Measurements from ENCODE around the gene CDK6.

Gene CDK6

DNA sequence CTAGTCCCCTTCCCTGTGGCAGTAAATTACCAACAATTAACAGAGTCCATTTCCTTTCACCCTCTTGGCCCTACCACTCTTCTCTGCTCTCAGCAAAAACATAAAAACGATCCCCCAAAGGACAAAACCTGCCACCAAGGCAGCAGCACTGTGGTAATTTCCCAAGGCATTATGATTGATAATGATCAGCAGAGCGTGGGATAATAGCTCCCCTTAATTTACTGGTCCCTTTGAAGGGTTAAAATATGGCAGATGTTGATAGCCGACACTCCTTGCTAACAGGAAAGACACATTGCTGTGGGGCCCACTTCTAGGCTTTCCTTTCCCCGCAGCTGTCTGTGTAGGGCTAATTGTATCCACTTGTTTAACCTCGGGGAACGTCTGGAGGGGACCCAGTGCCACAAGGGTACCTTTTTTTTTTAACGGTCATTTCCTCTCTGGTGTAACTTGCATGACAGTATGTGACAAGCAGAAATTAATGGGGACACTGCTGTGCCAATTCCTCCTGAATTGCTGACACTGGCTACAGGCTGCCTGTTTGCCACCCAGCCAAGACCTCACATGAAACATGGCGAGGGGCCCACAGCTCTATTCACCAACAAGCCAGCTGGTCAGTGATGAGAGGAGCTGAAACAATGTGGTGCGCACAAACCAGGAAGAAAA lies 81.3 kb downstream of the CDK6 start:
- peaks cover 11% of the 10 kb centered on the region for H3K36me3 ChIP-seq (ENCODE audit: insufficient read depth, low read length)
- H3K4me3 ChIP-seq (ENCODE audit: low read depth, low read length, poor library complexity, severe bottlenecking) = no peak overlapping the region
- H2AFZ ChIP-seq (ENCODE audit: low read length) = no peak overlapping the region
- H3K27me3 ChIP-seq (ENCODE audit: insufficient read depth, low read length) = no peaks in the 10 kb centered on the region
- H3K9me2 ChIP-seq (ENCODE audit: low read depth, low read length) = no peaks in the 10 kb centered on the region
- TF ChIP-seq, protein P1, sequence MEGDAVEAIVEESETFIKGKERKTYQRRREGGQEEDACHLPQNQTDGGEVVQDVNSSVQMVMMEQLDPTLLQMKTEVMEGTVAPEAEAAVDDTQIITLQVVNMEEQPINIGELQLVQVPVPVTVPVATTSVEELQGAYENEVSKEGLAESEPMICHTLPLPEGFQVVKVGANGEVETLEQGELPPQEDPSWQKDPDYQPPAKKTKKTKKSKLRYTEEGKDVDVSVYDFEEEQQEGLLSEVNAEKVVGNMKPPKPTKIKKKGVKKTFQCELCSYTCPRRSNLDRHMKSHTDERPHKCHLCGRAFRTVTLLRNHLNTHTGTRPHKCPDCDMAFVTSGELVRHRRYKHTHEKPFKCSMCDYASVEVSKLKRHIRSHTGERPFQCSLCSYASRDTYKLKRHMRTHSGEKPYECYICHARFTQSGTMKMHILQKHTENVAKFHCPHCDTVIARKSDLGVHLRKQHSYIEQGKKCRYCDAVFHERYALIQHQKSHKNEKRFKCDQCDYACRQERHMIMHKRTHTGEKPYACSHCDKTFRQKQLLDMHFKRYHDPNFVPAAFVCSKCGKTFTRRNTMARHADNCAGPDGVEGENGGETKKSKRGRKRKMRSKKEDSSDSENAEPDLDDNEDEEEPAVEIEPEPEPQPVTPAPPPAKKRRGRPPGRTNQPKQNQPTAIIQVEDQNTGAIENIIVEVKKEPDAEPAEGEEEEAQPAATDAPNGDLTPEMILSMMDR (IDR thresholded peaks at IDR 0.05; ENCODE audit: low read length) = no peak
- TF ChIP-seq EZH2 (IDR thresholded peaks at IDR 0.05; ENCODE audit: borderline replicate concordance, low read length) = no peak
- H3K4me1 ChIP-seq (ENCODE audit: insufficient read depth, low read length, severe bottlenecking) = no peaks in the 10 kb centered on the region
- H3K4me2 ChIP-seq (ENCODE audit: low read length) = no peak overlapping the region
- no peaks in the 10 kb centered on the region for H4K20me1 ChIP-seq (ENCODE audit: insufficient read depth, low read length)
- no peaks in the 10 kb centered on the region for H3K9me3 ChIP-seq (ENCODE audit: low read length)
- H3K9ac ChIP-seq (ENCODE audit: low read length) = no peak overlapping the region
- H3K79me2 ChIP-seq (ENCODE audit: insufficient read depth, low read length) = no peaks in the 10 kb centered on the region; the same call in 1 of the 2 replicates
- no peak overlapping the region for H3K27ac ChIP-seq (ENCODE audit: low read depth, low read length, poor library complexity, severe bottlenecking)
- H3F3A ChIP-seq (ENCODE audit: insufficient read depth, low read length) = no peaks in the 10 kb centered on the region

GRCh38 chr7:92753614-92754013 lies 82.8 kb downstream of the CDK6 start:
- Histone ChIP-seq H3K9me3 (ENCODE audit: low read length) (no peaks in the 10 kb centered on the region), H2AFZ (ENCODE audit: low read length) (no peak overlapping the region), H3K27me3 (ENCODE audit: insufficient read depth, low read length) (no peaks in the 10 kb centered on the region), H3K4me2 (ENCODE audit: low read length) (no peak overlapping the region), H3K4me1 (ENCODE audit: insufficient read depth, low read length, severe bottlenecking) (no peaks in the 10 kb centered on the region), H3K79me2 (ENCODE audit: insufficient read depth, low read length) (no peaks in the 10 kb centered on the region; the same call in 1 of the 2 replicates), H3K9ac (ENCODE audit: low read length) (no peak overlapping the region), H3K9me2 (ENCODE audit: low read depth, low read length) (no peaks in the 10 kb centered on the region), H4K20me1 (ENCODE audit: insufficient read depth, low read length) (no peaks in the 10 kb centered on the region), H3K36me3 (ENCODE audit: insufficient read depth, low read length) (peaks cover 6% of the 10 kb centered on the region), H3K4me3 (ENCODE audit: low read depth, low read length, poor library complexity, severe bottlenecking) (no peak overlapping the region), H3K27ac (ENCODE audit: low read depth, low read length, poor library complexity, severe bottlenecking) (no peak overlapping the region), H3F3A (ENCODE audit: insufficient read depth, low read length) (no peaks in the 10 kb centered on the region)
- no peak for TF ChIP-seq EZH2 (IDR thresholded peaks at IDR 0.05; ENCODE audit: borderline replicate concordance, low read length)
- TF ChIP-seq, protein P1 (IDR thresholded peaks at IDR 0.05; ENCODE audit: low read length) = no peak

DNA sequence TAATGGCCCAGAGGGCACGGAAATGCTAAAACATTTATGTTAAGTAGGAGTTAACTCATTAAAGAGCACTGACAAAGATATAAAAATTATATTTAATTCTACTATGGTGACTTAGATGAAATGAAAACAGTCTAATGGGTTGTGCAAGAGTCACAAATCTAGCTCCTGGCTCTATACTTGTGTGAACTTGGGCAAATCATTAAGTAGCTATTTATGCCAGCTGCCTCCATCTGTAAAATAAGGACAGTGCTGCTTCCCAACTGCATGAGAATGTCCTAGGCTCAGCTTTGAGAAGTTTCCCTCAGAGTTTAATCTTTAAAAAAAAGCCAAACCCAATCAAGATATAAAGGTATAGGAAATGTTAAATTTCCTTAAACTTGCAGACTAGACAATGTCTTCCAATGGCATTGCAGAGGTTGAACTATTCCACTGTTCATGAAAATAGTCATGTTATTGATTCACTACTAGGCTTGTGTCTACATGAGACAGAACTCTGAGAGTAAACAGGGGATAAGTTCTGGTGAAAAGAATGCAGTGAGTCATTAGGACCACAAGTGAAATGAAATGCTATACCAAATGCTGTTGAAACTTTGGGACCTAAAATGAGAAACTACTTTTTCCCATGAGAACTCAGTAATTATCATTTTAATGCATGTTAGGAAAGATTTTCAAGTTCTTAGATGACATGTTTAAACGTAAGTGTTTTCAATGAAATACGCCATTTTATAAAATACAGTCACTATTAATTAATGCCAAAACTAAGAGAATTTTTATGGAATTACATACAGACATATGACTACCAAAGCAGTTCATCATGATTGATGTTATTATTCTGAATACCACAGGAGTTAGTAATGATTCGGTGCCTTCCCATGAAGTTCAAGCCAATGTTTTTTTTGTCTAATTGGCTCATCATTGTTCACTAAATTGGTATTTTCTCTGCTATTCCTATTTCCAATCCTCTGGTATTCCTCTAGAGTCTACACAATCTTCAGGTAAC lies 84.2 kb downstream of the CDK6 start:
- no peak overlapping the region for H2AFZ ChIP-seq (ENCODE audit: low read length)
- H3F3A ChIP-seq (ENCODE audit: insufficient read depth, low read length) = no peaks in the 10 kb centered on the region
- no peak overlapping the region for H3K27ac ChIP-seq (ENCODE audit: low read depth, low read length, poor library complexity, severe bottlenecking)
- H3K4me2 ChIP-seq (ENCODE audit: low read length) = no peak overlapping the region
- no peaks in the 10 kb centered on the region for H3K27me3 ChIP-seq (ENCODE audit: insufficient read depth, low read length)
- H3K36me3 ChIP-seq (ENCODE audit: insufficient read depth, low read length) = peaks cover 6% of the 10 kb centered on the region; the same call in 1 of the 2 replicates
- H3K4me3 ChIP-seq (ENCODE audit: low read depth, low read length, poor library complexity, severe bottlenecking) = no peak overlapping the region
- no peaks in the 10 kb centered on the region for H3K9me3 ChIP-seq (ENCODE audit: low read length)
- H4K20me1 ChIP-seq (ENCODE audit: insufficient read depth, low read length) = no peaks in the 10 kb centered on the region
- TF ChIP-seq, protein P1 (IDR thresholded peaks at IDR 0.05; ENCODE audit: low read length) = no peak
- no peak for TF ChIP-seq EZH2 (IDR thresholded peaks at IDR 0.05; ENCODE audit: borderline replicate concordance, low read length)
- H3K79me2 ChIP-seq (ENCODE audit: insufficient read depth, low read length) = no peaks in the 10 kb centered on the region; the same call in 1 of the 2 replicates
- no peak overlapping the region for H3K9ac ChIP-seq (ENCODE audit: low read length)
- H3K9me2 ChIP-seq (ENCODE audit: low read depth, low read length) = no peaks in the 10 kb centered on the region
- H3K4me1 ChIP-seq (ENCODE audit: insufficient read depth, low read length, severe bottlenecking) = no peaks in the 10 kb centered on the region

Measured in OCI-LY1 (cell line).